GM12873 (cell line): ENCODE measurements around the gene SSR1.

ENCODE experiments used
- CTCF ChIP-seq: IDR thresholded peaks from 2 replicates; pipeline ENCODE4 v1.5.1; 2012; ENCODE audit warnings: low read depth, mild to moderate bottlenecking, moderate library complexity, low read length, control low read depth; ENCODE audit not compliant: insufficient read depth; ENCODE audit errors: missing control alignments

The SSR1 gene

GRCh38 chr6:7261032-7261841 is 51.8 kb downstream of the SSR1 start:
- no peak for TF ChIP-seq CTCF

GRCh38 chr6:7260291-7261031 is 52.5 kb downstream of the SSR1 start:
- no peak for TF ChIP-seq CTCF

GRCh38 chr6:7258231-7258763 is 54.7 kb downstream of the SSR1 start:
- no peak for TF ChIP-seq CTCF

GRCh38 chr6:7257521-7258230 is 55.3 kb downstream of the SSR1 start:
- no peak for TF ChIP-seq CTCF

GRCh38 chr6:7256785-7257184 is 56.2 kb downstream of the SSR1 start:
- TF ChIP-seq CTCF: no peak

GRCh38 chr6:7255918-7256317 is 57.1 kb downstream of the SSR1 start:
- no peak for TF ChIP-seq CTCF
